ENCODE measurements around the gene HOXA7.
A peak's percentile ranks its signal among the peaks of the same experiment; 100 is the strongest.

HOXA7 gene

GRCh38 chr7:27109466-27110185 is 46.8 kb downstream of the HOXA7 start:
- Histone ChIP-seq H3K4me3 (ENCODE audit: insufficient read depth, low read depth, low read length) (no peak overlapping the region), H3K4me1 (ENCODE audit: control insufficient read depth, insufficient read depth, low read length) (no peaks in the 10 kb centered on the region), H3K27me3 (ENCODE audit: control insufficient read depth, insufficient read depth, low read length, poor library complexity, severe bottlenecking) (peaks cover 99% of the 10 kb centered on the region), H3K36me3 (ENCODE audit: control insufficient read depth, insufficient read depth, low read length) (no peaks in the 10 kb centered on the region), H3K9me3 (ENCODE audit: control insufficient read depth, low read length) (no peaks in the 10 kb centered on the region), H3K27ac (ENCODE audit: insufficient read depth, low read depth, low read length, poor library complexity, severe bottlenecking) (no peak overlapping the region)
- whole genome bisulfite sequencing, 2 experiments = 37 to 44% methylated on average over 4 of the region's 4 CpGs

GRCh38 chr7:27108390-27109127 is 47.9 kb downstream of the HOXA7 start:
- Histone ChIP-seq H3K36me3 (ENCODE audit: control insufficient read depth, insufficient read depth, low read length) (no peaks in the 10 kb centered on the region), H3K4me3 (ENCODE audit: insufficient read depth, low read depth, low read length) (no peak overlapping the region), H3K27ac (ENCODE audit: insufficient read depth, low read depth, low read length, poor library complexity, severe bottlenecking) (no peak overlapping the region), H3K4me1 (ENCODE audit: control insufficient read depth, insufficient read depth, low read length) (no peaks in the 10 kb centered on the region), H3K27me3 (ENCODE audit: control insufficient read depth, insufficient read depth, low read length, poor library complexity, severe bottlenecking) (peaks cover 100% of the 10 kb centered on the region), H3K9me3 (ENCODE audit: control insufficient read depth, low read length) (no peaks in the 10 kb centered on the region)
- 3% methylated on average over 41 of the region's 41 CpGs for WGBS, 2 experiments

DNA sequence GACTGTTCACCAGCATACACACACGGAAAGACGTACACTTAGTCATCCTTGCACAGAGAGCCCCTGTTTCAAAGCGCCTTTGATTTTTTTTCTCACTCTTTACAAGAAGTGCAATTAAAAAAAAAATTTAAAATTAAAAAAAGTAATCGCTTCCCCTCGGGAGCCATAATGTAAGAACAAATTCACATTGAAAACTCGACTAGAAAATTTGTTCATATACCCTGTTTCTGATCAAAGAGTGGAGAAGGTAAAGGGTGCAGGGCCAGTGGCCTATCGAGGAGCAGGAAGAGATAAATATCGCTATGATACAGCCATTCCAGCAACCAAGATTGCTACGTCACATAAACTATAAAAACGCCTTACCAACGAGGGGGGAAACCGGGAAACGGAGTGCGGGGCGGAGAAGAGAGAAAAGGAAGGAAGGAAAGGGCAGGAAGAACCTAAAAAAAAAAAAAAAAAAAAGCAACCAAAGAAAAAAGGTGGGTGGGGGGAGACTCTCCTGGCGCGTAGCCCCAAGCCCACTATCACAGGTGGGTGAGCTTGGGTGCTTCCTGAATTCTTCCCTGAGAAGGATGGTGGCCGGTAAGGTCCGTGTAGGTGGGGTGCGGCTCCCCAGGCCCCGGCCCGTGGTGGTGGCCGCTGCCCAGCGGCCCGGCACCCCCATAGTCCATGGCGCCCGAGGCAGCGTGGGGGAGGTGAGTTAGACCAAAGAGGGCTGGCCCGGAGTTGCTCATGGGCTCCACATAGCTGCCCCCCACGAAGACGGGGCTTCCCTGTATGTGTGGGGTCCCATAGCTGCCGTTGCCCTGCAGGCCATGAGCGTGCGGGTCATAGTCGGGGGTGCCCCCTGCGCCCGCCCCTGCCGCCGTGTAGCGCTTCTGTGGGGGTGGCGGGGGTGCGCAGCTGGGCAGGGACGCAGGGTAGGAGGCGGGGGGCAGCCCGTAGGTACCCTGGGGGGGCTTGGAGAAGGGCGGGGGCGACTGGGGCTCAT is 48.8 kb downstream of the HOXA7 start:
- H3K27ac ChIP-seq (ENCODE audit: insufficient read depth, low read depth, low read length, poor library complexity, severe bottlenecking) = no peak overlapping the region
- H3K36me3 ChIP-seq (ENCODE audit: control insufficient read depth, insufficient read depth, low read length) = no peaks in the 10 kb centered on the region
- no peaks in the 10 kb centered on the region for H3K9me3 ChIP-seq (ENCODE audit: control insufficient read depth, low read length)
- peaks cover 100% of the 10 kb centered on the region for H3K27me3 ChIP-seq (ENCODE audit: control insufficient read depth, insufficient read depth, low read length, poor library complexity, severe bottlenecking)
- no peaks in the 10 kb centered on the region for H3K4me1 ChIP-seq (ENCODE audit: control insufficient read depth, insufficient read depth, low read length)
- H3K4me3 ChIP-seq (ENCODE audit: insufficient read depth, low read depth, low read length) = peak overlapping the region; percentile 8
- 6 to 7% methylated on average over 43 to 46 of the region's 47 CpGs for WGBS, 2 experiments

- H3K36me3 ChIP-seq (ENCODE audit: control insufficient read depth, insufficient read depth, low read length) = no peaks in the 10 kb centered on the region
- H3K4me3 ChIP-seq (ENCODE audit: insufficient read depth, low read depth, low read length) = peak overlapping the region; percentile 23
- H3K27me3 ChIP-seq (ENCODE audit: control insufficient read depth, insufficient read depth, low read length, poor library complexity, severe bottlenecking) = peaks cover 100% of the 10 kb centered on the region
- H3K9me3 ChIP-seq (ENCODE audit: control insufficient read depth, low read length) = no peaks in the 10 kb centered on the region
- H3K27ac ChIP-seq (ENCODE audit: insufficient read depth, low read depth, low read length, poor library complexity, severe bottlenecking) = no peak overlapping the region
- 2 to 4% methylated on average over 12 to 14 of the region's 14 CpGs for WGBS, 2 experiments
- no peaks in the 10 kb centered on the region for H3K4me1 ChIP-seq (ENCODE audit: control insufficient read depth, insufficient read depth, low read length)
These were observed 49.6 kb downstream of the HOXA7 start for GRCh38 chr7:27106901-27107240.

- H3K4me3 ChIP-seq (ENCODE audit: insufficient read depth, low read depth, low read length) = peak overlapping the region; percentile 23
- WGBS, 2 experiments = 1% methylated on average over 43 of the region's 44 CpGs
- no peaks in the 10 kb centered on the region for H3K4me1 ChIP-seq (ENCODE audit: control insufficient read depth, insufficient read depth, low read length)
- H3K9me3 ChIP-seq (ENCODE audit: control insufficient read depth, low read length) = no peaks in the 10 kb centered on the region
- peaks cover 100% of the 10 kb centered on the region for H3K27me3 ChIP-seq (ENCODE audit: control insufficient read depth, insufficient read depth, low read length, poor library complexity, severe bottlenecking)
- peak overlapping the region; percentile 19 for H3K27ac ChIP-seq (ENCODE audit: insufficient read depth, low read depth, low read length, poor library complexity, severe bottlenecking)
- no peaks in the 10 kb centered on the region for H3K36me3 ChIP-seq (ENCODE audit: control insufficient read depth, insufficient read depth, low read length)
These were observed 50.1 kb downstream of the HOXA7 start for GRCh38 chr7:27106181-27106900.

DNA sequence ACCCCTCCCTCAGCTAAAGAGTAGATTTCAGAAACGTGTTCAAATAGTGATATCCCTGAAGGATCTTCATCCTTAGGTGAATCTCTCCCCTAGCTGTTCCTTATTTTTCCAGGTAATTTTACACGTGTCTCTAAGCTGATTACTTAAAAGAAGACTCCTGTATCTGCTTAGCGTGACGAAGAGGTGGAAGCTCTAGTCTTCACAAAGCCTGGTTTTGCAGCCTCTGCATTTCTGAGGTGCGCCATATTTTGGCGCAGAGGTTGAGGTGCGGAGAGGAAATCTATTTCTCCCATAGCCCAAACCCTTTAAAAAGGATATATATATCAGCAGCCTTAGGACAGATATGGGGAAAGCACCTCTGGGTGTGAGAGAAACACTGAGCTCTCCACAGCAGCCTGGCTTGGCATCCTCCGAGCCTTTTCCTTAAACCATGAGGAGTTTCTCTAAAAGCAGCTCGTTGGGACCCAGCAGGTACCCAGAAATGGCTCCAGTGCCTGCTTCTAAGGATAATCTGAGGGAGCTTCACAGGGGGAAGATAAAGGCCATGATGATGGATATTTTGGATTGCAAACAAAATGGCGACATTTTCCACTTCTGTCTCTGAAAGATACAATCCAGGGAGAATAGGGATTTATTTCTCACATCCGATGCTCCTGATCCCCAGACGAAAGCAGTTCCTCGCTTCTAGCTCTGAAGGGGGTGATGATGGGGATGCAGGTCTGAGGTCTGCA is 51.0 kb downstream of the HOXA7 start:
- peak overlapping the region; percentile 23 for H3K4me3 ChIP-seq (ENCODE audit: insufficient read depth, low read depth, low read length)
- H3K27me3 ChIP-seq (ENCODE audit: control insufficient read depth, insufficient read depth, low read length, poor library complexity, severe bottlenecking) = peaks cover 100% of the 10 kb centered on the region
- H3K36me3 ChIP-seq (ENCODE audit: control insufficient read depth, insufficient read depth, low read length) = no peaks in the 10 kb centered on the region
- no peaks in the 10 kb centered on the region for H3K4me1 ChIP-seq (ENCODE audit: control insufficient read depth, insufficient read depth, low read length)
- H3K27ac ChIP-seq (ENCODE audit: insufficient read depth, low read depth, low read length, poor library complexity, severe bottlenecking) = peak overlapping the region; percentile 3
- H3K9me3 ChIP-seq (ENCODE audit: control insufficient read depth, low read length) = no peaks in the 10 kb centered on the region
- WGBS, 2 experiments = 7 to 9% methylated on average over 10 to 13 of the region's 13 CpGs

DNA sequence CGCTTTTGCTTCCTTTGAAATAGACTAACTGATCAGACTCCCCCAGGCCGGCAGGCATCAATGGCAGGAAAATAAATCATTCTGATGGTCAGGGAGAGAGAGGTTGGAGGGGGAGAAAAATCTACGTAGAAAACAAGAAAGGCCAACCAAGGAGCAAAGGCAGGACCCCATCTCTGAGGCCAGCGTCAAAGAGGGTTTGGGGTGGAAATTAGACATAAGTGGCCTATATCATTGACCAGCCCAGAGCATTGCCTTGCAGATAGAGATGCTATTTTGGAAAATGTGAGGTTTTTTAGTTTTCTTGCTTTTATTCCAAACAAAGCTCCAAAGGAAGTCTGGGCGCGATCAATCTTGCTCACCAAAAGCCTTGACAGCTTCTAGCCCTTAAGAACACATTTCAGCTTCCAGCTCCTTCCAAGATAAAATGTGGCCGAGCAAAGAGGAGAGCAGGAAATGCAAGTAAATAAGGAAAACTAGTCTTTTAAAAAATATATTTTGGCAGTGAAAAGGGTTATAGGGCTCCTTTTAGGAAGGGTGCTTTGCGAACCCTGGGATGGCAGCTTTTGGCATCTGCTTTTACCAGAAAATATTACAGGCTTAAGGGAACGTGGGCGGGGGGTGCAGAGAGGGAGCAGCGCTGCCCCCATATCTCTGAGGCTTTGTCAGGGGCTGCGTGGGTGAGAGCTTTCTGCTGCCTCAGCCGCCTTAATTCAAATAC is 52.0 kb downstream of the HOXA7 start:
- Histone ChIP-seq H3K4me1 (ENCODE audit: control insufficient read depth, insufficient read depth, low read length) (peaks cover 5% of the 10 kb centered on the region), H3K9me3 (ENCODE audit: control insufficient read depth, low read length) (no peaks in the 10 kb centered on the region), H3K27me3 (ENCODE audit: control insufficient read depth, insufficient read depth, low read length, poor library complexity, severe bottlenecking) (peaks cover 100% of the 10 kb centered on the region), H3K36me3 (ENCODE audit: control insufficient read depth, insufficient read depth, low read length) (no peaks in the 10 kb centered on the region), H3K27ac (ENCODE audit: insufficient read depth, low read depth, low read length, poor library complexity, severe bottlenecking) (peak overlapping the region; percentile 62), H3K4me3 (ENCODE audit: insufficient read depth, low read depth, low read length) (peak overlapping the region; percentile 57)
- 12 to 13% methylated on average over 13 of the region's 13 CpGs for WGBS, 2 experiments
